IgD-negative memory B cell (primary cell): ENCODE results near the gene LRRC57. TPM values are rescaled to one million over a fixed set of nuclear protein-coding genes. Genes with fewer than 3 reads are reported as not detected.
"Not testable (repeated sequence)": the region's sequence is repeated elsewhere in the genome, so short reads cannot be mapped to it uniquely, and the experiment has no call there.

Source experiments
- H3K27ac Mint-ChIP-seq, 3 donors: one replicate each; pipeline ENCODE4 v1.8.0; 2020 to 2022; ENCODE audit warnings: mild to moderate bottlenecking in 3 of 3, mixed read lengths in 3 of 3, moderate library complexity in 1 of 3
- H3K27me3 Mint-ChIP-seq: one replicate; pipeline ENCODE4 v1.8.0; 2021; ENCODE audit warnings: mixed read lengths
- H3K36me3 Mint-ChIP-seq: one replicate; pipeline ENCODE4 v1.8.0; 2020; ENCODE audit warnings: mild to moderate bottlenecking, mixed read lengths
- H3K4me1 Mint-ChIP-seq, 3 donors: one replicate each; pipeline ENCODE4 v1.8.0; 2020 to 2022; ENCODE audit warnings: mixed read lengths in 3 of 3, mild to moderate bottlenecking in 1 of 3
- H3K4me3 Mint-ChIP-seq, 4 donors: one replicate each; pipeline ENCODE4 v1.8.0; 2020 to 2022; ENCODE audit warnings: mild to moderate bottlenecking in 4 of 4, mixed read lengths in 4 of 4, moderate library complexity in 3 of 4
- H3K9me3 Mint-ChIP-seq, 3 donors: one replicate each; pipeline ENCODE4 v1.8.0; 2020 to 2021; ENCODE audit warnings: mixed read lengths in 3 of 3, mild to moderate bottlenecking in 1 of 3
- polyA plus RNA-seq: library from polyadenylated mRNA; unstranded; fragments of 300-500 nt; fragmentation: Illumina TruSeq; gene quantifications from one replicate; pipeline ENCODE4 v1.2.3, GENCODE V29; 2021

The LRRC57 gene
- polyA plus RNA-seq, 1 donor from 2014 or later, result 7.8 TPM

DNA sequence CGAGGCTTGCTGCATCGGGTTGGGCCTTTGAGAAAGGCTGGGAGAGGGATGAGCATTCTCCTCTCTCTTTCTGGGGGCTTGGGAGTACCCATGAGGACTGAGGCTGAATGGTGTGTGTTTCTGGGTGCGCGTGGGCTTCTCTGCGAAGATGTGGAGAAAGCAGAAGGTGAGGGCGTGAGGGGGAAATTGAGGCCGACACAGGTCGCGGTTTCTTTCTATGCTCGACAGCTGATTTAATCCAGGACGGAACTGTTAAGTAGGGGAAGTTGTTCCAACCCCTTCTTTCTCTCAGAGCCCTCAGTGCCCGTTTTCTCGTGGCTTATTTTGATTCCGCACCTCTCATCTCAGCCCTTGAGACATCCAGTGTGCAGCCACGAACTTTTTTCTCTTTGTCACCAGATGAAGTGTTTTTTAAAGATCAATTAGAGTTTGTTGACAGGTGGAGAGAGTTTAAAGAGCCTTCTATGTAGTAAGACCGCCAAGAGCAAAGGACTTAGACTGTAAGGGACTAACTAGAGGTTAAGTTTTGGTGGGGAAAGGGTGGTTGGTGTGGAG, 27.5 kb upstream of the LRRC57 start:
- Mint-ChIP-seq H3K27me3 (peaks cover 4% of the 10 kb centered on the region), H3K4me3 (peak overlapping the region; percentile 85 to 97 (median 94)), H3K4me1 (peaks cover 17 to 25% (median 23%) of the 10 kb centered on the region in 3 donors), H3K36me3 (no peaks in the 10 kb centered on the region), H3K27ac (peak overlapping the region; percentile 18 to 94 (median 59)), H3K9me3 (no peaks in the 10 kb centered on the region)

DNA sequence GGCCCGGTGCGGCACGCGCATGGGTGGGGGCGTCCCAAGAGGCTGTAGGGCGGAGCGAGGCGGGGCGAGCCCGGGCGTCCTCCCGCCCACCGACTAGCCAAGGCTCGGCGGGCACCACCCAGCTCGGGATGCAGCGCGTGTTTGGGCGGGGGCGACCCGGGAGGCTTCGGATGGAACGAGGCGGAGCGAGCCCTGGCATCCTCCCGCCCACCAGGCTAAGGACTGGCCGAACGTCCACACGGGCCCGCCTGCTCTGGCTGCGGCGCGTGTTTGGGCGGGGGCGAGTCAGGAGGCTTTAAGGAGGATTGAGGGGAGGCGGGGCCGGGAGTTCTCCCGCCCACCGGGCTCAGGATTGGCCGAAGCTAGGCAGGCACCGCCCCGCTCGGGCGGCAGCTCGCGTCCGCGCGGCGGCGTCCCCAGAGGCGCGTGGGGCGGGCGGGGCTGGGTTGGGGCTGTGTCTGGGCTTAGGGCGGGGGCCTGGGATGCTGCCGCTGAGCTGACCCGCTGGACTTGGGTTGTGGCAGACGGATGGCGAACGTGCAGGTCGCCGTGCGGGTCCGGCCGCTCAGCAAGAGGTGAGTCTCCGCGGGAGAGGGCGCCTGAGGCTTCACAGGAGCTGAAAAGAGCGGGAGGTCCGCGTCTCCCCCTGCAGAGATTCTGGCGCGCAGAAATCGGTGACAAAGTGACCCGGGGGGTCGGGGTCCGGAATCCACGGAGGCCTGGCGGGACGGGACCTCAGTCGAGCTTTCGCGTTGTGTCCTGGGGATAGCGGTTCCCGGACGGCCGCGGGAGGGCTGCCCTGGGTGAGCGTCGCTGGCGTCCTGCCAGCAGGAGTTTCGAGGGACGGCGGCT, 26.8 kb upstream of the LRRC57 start, which contains the start of gene STARD9:
STARD9 (plus strand) TSS at position 419 of the 852 bp plus-strand sequence; CDS start at position 529, 110 bp downstream.
- Mint-ChIP-seq H3K4me3 (peak within 1 kb of the TSS; percentile 85 to 97 (median 94)), H3K27me3 (peaks cover 4% of the 10 kb centered on the region), H3K4me1 (peaks cover 12 to 19% (median 18%) of the 10 kb centered on the region in 3 donors), H3K27ac (peak within 1 kb of the TSS; percentile 18 to 94 (median 59)), H3K36me3 (no peaks in the 10 kb centered on the region), H3K9me3 (no peaks in the 10 kb centered on the region)

DNA sequence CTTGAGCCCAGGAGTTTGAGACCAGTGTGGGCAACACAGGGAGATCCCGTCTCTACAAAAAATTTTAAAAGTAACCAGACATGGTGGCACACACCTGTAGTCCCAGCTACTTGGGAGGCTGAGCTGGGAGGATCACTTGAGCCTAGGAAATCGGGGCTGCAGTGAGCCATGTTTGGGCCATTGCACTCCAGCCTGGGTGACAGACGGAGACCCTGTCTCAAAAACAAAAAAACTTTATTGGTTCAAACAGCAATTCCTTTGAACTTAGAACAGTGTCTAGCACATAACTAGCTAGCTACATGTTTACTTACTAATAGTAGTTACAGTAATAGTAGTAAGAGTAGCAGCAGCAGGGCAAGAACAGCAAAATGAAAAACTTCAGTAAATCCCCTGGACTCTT, 10.1 kb upstream of the LRRC57 start:
- H3K27ac Mint-ChIP-seq, result no peak overlapping the region
- no peak overlapping the region for H3K4me3 Mint-ChIP-seq
- H3K27me3 Mint-ChIP-seq, result no peaks in the 10 kb centered on the region
- peaks cover 7% of the 10 kb centered on the region for H3K36me3 Mint-ChIP-seq
- peaks cover under 1 to 9% (median 7%) of the 10 kb centered on the region in 3 donors for H3K4me1 Mint-ChIP-seq
- H3K9me3 Mint-ChIP-seq, result no peaks in the 10 kb centered on the region

DNA sequence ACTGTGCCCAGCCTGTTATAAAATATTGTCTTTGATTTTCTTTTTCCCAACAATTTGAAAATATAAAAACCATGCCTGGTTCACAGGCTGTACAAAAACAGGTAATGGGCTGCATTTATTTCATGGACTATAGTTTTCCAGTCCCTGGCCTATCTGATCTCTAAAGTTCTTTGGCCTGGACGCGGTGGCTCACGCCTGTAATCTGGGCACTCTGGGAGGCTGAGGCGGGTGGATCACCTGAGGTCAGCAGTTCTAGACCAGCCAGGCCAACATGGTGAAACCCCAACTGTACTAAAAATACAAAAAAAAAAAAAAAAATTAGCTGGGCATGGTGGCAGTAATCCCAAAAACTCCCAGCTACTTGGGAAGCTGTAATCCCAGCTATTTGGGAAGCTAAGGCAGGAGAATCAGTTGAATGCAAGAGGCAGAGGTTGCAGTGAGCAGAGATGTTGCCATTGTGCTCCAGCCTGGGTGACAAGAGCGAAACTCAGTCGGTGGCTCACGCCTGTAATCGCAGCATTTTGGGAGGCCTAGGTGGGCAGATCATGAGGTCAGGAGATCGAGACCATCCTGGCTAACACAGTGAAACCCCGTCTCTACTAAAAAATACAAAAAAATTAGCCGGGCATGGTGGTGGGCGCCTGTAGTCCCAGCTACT, 8.1 kb upstream of the LRRC57 start:
- H3K27me3 Mint-ChIP-seq, H3K36me3 Mint-ChIP-seq, H3K9me3 Mint-ChIP-seq: not testable (repeated sequence)
- H3K4me3 Mint-ChIP-seq, result peak overlapping the region in 1 of 4 donors; percentile 43
- H3K27ac Mint-ChIP-seq, result peak overlapping the region in 1 of 3 donors; percentile 77
- H3K4me1 Mint-ChIP-seq, result peaks cover 5 to 17% (median 14%) of the 10 kb centered on the region in 3 donors

DNA sequence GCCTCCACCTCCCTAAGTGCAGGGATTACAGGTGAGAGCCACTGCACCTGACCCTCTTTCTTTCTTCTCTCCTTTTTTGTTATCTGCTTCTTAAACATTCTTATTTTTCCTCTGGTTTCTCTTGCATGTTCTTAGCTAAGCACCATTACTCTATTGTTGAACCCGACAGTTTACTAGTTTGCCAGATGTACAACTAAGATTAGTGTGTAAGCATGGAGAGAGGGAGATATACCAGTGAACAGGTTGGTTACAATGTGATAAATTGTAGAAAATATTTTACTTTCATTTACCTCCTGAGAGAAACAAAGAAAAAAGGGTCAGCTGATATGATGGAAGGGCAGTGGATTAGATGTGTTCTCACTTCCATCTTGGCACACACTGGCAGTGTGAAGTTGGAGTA, 5.0 kb upstream of the LRRC57 start:
- H3K27me3 Mint-ChIP-seq, result no peaks in the 10 kb centered on the region
- peaks cover 2% of the 10 kb centered on the region for H3K36me3 Mint-ChIP-seq
- H3K4me1 Mint-ChIP-seq, result peaks cover 11 to 26% (median 24%) of the 10 kb centered on the region in 3 donors
- H3K27ac Mint-ChIP-seq, result peak overlapping the region in 2 of 3 donors; percentile 60 to 68
- H3K9me3 Mint-ChIP-seq, result no peaks in the 10 kb centered on the region
- H3K4me3 Mint-ChIP-seq, result peak overlapping the region in 1 of 4 donors; percentile 73

DNA sequence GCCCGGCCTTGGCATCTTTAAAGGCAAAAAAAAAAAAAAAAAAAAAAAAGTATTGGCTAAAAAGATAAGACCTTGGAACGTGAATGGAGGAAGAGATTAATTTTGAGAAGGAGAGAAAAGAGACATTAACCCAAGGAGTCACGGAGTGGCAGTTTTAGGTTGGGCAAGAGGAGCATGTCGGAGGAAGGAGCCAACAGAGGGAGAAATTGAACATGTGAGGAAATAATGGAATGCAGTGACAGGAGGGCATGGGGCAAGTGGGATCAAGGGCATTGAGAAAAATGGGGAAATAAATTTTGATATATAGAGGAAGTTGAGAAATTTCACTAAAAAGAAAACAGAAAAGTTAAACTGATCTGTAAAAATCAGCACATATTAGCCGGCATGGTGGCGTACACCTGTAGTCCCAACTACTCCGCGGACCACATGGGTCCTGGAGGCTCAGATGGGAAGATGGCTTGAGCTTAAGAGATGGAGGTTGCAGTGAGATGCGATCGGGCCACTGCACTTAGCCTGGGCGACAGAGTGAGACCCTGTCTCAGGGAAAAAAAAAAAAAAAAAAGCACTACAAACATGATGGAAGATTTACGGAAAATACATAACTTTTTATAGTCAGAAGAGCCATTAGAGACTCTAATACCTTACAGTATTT, 1.3 kb upstream of the LRRC57 start:
- peaks cover 24 to 43% (median 43%) of the 10 kb centered on the region in 3 donors for H3K4me1 Mint-ChIP-seq
- H3K27ac Mint-ChIP-seq, result peak overlapping the region; percentile 10 to 94 (median 87)
- peaks cover 5% of the 10 kb centered on the region for H3K36me3 Mint-ChIP-seq

DNA sequence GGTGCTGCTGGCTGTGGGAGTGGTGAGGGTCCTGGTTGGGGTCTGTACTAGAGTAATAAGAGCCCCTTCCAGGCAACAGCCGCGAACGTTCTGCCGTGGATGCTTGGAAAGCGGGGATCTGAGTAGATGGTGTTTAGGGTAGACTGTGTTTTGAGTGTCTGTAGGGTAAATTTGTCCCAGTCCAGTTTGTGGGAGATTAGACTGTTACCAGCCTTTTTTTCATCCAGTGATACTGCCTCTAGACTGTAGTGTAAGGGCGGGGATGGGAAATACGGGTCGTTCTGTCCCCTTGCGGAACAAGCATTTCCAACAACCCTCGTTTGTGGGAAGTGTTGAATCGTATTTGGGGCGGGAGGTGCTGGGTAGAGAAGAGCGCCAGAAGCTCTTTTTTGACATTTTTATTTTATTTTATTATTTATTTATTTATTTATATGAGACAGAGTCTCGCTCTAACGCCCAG, 469 bp upstream of the LRRC57 start:
- no peaks in the 10 kb centered on the region for H3K27me3 Mint-ChIP-seq
- peak overlapping the region; percentile 88 to 97 (median 93) for H3K4me3 Mint-ChIP-seq
- H3K27ac Mint-ChIP-seq, result peak overlapping the region; percentile 94 to 98 (median 97)
- peaks cover 24 to 44% (median 43%) of the 10 kb centered on the region in 3 donors for H3K4me1 Mint-ChIP-seq
- H3K36me3 Mint-ChIP-seq, result peaks cover 5% of the 10 kb centered on the region
- H3K9me3 Mint-ChIP-seq, result no peaks in the 10 kb centered on the region

More for the DNA sequence above, 1.3 kb upstream of the LRRC57 start:
- no peaks in the 10 kb centered on the region for H3K9me3 Mint-ChIP-seq
- peak overlapping the region; percentile 81 to 97 (median 93) for H3K4me3 Mint-ChIP-seq
- H3K27me3 Mint-ChIP-seq, result no peaks in the 10 kb centered on the region

DNA sequence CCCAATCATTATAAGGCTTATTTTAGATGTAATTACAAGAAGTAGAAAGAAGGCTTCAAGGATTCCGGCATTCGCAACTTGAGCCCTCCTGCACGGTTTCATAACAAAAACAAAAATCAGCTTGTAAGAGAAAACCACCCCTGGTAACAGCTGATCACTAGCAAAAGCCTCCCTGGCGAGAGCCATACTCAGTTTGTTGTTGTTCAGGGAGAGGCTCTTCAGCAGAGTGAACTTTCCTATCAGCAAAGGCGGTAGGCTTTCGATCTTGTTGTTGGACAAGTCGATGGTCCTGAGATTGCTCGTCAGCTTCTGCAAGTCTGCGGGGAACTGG, 710 bp downstream of the LRRC57 start:
- H3K4me3 Mint-ChIP-seq, result peak overlapping the region; percentile 88 to 97 (median 93)
- peak overlapping the region; percentile 94 to 98 (median 97) for H3K27ac Mint-ChIP-seq
- H3K27me3 Mint-ChIP-seq, result no peaks in the 10 kb centered on the region
- H3K4me1 Mint-ChIP-seq, result peaks cover 18 to 37% (median 36%) of the 10 kb centered on the region in 3 donors
- H3K36me3 Mint-ChIP-seq, result peaks cover 5% of the 10 kb centered on the region
- no peaks in the 10 kb centered on the region for H3K9me3 Mint-ChIP-seq

DNA sequence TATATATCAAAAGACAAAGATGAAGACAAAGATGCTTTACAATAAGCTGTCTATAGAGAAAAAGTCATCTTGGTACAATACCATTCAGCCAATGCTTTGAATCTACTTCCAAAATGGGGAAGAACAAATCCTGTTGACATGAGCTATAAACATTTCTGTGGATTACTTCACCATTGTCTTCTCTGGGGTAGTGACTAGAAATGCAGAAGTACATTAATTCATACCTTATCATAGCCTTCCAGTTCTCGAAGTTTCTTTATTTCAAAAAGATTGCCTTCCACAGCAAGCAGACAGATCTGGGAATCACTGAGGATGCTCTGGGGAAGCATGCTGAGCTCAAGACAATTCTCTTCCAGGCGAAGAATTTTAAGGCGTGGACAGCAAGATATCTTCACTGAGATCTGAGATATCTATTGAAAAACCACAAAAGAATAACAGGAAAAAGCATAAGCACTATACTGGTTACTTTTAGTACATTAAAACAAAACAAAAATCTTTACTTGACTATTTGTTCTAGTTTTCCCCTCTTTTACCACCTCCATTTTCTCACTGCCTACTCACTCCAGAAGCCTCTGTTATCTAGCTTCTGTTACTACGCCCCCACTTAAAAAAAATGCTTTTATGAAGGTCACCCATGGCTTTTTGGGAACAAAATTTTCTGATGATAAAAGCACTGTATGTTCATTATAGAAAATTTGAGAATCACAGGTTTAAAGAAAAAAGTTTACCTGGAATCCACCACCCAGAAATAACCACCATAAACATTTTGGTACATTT, 3.6 kb downstream of the LRRC57 start:
- H3K4me3 Mint-ChIP-seq, result peak overlapping the region in 1 of 4 donors; percentile 4

DNA sequence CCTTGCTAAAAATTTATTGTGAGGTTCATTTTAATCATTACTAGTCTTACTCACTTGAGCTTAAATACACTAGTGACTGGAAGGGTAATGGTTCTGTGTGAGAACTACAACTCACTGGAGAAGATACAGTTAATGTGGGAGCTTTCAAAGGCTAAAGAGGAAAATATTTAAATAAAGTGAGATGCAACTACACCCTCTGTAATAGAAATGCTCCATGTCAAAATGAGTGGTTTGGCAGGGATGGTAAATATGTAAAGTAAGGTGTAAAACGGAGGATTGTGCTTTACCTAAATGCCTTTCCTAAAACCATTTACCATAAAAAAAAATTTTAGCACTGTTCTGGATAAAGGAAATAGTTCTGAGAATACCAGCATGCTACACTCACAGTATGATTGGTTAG, 15.3 kb downstream of the LRRC57 start:
- Mint-ChIP-seq H3K9me3 (no peaks in the 10 kb centered on the region), H3K36me3 (peaks cover 8% of the 10 kb centered on the region), H3K4me1 (peaks cover 0 to under 1% (median 0%) of the 10 kb centered on the region in 3 donors), H3K27ac (no peak overlapping the region), H3K4me3 (no peak overlapping the region), H3K27me3 (no peaks in the 10 kb centered on the region)

More for the DNA sequence above, 3.6 kb downstream of the LRRC57 start:
- Mint-ChIP-seq H3K4me1 (peaks cover 19 to 35% (median 31%) of the 10 kb centered on the region in 3 donors), H3K27ac (peak overlapping the region in 2 of 3 donors; percentile 6 to 23), H3K36me3 (peaks cover 5% of the 10 kb centered on the region), H3K27me3 (no peaks in the 10 kb centered on the region), H3K9me3 (no peaks in the 10 kb centered on the region)

DNA sequence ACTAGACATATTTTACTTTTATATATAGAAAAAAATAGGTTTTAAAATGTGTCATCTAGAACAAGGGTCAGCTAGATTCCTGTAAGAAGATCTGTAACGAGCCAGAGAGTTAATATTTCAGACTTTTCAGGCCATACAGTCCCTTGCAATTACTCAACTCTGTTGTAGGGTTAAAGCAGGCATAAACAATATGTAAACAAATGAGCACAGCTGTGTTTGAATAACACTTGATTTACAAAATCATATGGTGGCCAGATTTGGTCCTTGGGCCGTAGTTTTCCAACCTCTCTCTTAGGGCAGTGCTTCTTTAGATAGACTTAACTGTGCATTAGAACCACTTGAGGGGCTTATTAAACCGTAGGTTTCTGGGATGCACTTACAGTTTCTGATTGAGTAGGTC, 19.6 kb downstream of the LRRC57 start:
- Mint-ChIP-seq H3K27ac (no peak overlapping the region), H3K36me3 (peaks cover 8% of the 10 kb centered on the region), H3K4me1 (peaks cover 0 to 2% (median 0%) of the 10 kb centered on the region in 3 donors), H3K9me3 (no peaks in the 10 kb centered on the region), H3K27me3 (no peaks in the 10 kb centered on the region), H3K4me3 (no peak overlapping the region)

DNA sequence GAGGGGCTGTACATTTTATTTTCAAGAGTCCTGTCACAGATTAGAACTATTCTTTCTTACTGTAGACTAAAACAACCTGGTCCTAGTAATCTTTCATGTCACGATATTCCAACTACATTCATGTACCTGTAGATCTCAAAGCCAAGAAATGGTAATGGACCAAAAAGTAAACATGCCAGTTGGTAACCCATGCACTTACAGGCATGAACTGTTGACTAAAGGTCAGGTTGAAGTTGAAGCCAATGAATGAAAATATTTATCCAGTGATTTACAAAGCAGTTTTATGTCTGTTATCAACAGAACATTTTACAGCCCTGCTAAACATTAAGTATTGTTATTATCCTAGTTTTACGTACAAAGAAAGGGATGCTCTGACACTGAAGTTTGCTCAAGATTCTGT, 25.3 kb downstream of the LRRC57 start:
- Mint-ChIP-seq H3K4me3 (no peak overlapping the region), H3K27me3 (no peaks in the 10 kb centered on the region), H3K36me3 (peaks cover 2% of the 10 kb centered on the region)

DNA sequence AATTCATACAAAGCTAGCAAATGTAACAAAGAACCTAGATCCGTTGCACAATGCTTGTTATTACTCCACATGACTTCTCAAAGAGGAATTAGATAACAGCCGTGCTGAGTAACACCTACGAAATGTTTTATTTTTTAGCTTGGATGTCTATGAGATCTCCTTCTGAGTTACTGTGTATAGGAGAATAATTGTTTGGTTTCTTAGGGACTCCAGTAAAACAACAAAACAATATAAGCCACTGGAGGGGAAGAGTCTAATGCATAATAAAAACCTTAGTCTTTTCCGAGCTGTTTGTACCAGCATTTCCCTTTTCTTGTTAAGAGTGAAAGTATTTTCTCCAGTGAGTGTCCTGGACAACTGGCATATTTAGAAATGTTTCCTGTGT, 37.6 kb downstream of the LRRC57 start:
- Mint-ChIP-seq H3K4me3 (no peak overlapping the region), H3K4me1 (peaks cover 8 to 27% (median 12%) of the 10 kb centered on the region in 3 donors), H3K9me3 (no peaks in the 10 kb centered on the region), H3K27me3 (no peaks in the 10 kb centered on the region), H3K36me3 (peaks cover 6% of the 10 kb centered on the region), H3K27ac (no peak overlapping the region)

More for the DNA sequence above, 25.3 kb downstream of the LRRC57 start:
- Mint-ChIP-seq H3K9me3 (no peaks in the 10 kb centered on the region), H3K4me1 (peaks cover 0 to 2% (median 2%) of the 10 kb centered on the region in 3 donors), H3K27ac (peak overlapping the region in 1 of 3 donors; percentile 16)
